Lower lobe of right lung (tissue), 2 donors: Measurements from ENCODE around the gene SPATA31C2. TPM values are rescaled to one million over a fixed set of nuclear protein-coding genes. Genes with fewer than 3 reads are reported as not detected.

ENCODE experiments used
- ATAC-seq, 2 donors: fragments of 200-7000 bp; cut with Tn5 transposase; one replicate each; pipeline ENCODE4 v1.9.1; 2020 to 2022; ENCODE audit warnings: mild to moderate bottlenecking in 2 of 2, moderate library complexity in 2 of 2
- DNase-seq: peaks from one replicate; pipeline ENCODE4 v3.0.0-alpha.2; 2020
- H3K27ac ChIP-seq: fragments of 200-600 bp; one replicate; pipeline ENCODE4 v1.8.0; 2022
- H3K27me3 ChIP-seq: fragments of 200-600 bp; one replicate; pipeline ENCODE4 v1.8.0; 2022; ENCODE audit warnings: low read depth
- H3K36me3 ChIP-seq: fragments of 200-600 bp; one replicate; pipeline ENCODE4 v1.8.0; 2022; ENCODE audit warnings: mild to moderate bottlenecking
- H3K4me1 ChIP-seq: fragments of 200-600 bp; one replicate; pipeline ENCODE4 v1.8.0; 2022
- H3K4me3 ChIP-seq: fragments of 200-600 bp; one replicate; pipeline ENCODE4 v1.8.0; 2022; ENCODE audit warnings: mild to moderate bottlenecking
- H3K9me3 ChIP-seq: fragments of 200-600 bp; one replicate; pipeline ENCODE4 v1.8.0; 2022
- intact Hi-C: fragments of 100-400 bp; cut with DNase I; formaldehyde crosslinking; loops from one replicate; pipeline ENCODE4 v1.11.0; 2022
- total RNA-seq: library from RNA; stranded (reverse); fragmentation: NEBNext Ultra II Directional; extraction: Animal tissue kit (Norgen Biotek cat#: 25700); gene quantifications from one replicate; pipeline ENCODE4 v1.2.1, GENCODE V29; 2021
- TF ChIP-seq, protein P1 (sequence below): fragments of 200-600 bp; IDR thresholded peaks from one replicate; pipeline ENCODE4 v1.8.0; 2022; ENCODE audit warnings: antibody characterized with exemption, mild to moderate bottlenecking
- donor health status: DM: no; HTN: yes; CAD: no; lungs with severe emphysema.

The SPATA31C2 gene
- total RNA-seq, 1 donor from 2014 or later, result not detected

DNA sequence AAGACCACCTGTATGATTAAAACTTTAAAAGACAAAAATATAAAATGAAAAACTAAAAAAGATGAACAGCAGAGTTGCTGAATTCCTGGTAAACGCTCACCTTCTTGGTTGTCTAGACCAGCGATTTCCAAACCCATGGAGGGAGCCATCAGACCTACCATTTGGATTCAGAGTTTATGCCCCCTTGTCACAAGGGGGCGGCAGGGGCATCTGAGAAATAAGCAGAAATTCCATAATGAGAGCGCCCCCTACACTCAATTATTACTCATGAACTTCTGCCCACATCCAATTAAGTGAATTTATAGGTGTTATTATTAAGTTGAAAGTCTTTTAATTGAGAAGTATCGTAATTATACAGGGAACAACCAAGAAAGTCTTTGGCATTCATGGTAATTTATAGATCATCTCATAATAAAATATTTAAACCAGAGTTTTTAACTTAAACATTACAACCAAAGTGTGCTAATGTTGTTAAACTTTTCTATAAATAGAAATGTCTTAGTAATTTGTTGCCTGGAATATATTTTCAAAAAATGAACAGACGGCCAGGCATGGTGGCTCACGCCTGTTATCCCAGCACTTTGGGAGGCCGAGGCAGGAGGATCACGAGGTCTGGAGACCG lies 35.2 kb upstream of the SPATA31C2 start:
- Histone ChIP-seq H3K4me3 (no peak overlapping the region), H3K27ac (no peak overlapping the region), H3K27me3 (no peaks in the 10 kb centered on the region), H3K36me3 (no peaks in the 10 kb centered on the region), H3K9me3 (no peaks in the 10 kb centered on the region), H3K4me1 (no peaks in the 10 kb centered on the region)
- TF ChIP-seq, protein P1, sequence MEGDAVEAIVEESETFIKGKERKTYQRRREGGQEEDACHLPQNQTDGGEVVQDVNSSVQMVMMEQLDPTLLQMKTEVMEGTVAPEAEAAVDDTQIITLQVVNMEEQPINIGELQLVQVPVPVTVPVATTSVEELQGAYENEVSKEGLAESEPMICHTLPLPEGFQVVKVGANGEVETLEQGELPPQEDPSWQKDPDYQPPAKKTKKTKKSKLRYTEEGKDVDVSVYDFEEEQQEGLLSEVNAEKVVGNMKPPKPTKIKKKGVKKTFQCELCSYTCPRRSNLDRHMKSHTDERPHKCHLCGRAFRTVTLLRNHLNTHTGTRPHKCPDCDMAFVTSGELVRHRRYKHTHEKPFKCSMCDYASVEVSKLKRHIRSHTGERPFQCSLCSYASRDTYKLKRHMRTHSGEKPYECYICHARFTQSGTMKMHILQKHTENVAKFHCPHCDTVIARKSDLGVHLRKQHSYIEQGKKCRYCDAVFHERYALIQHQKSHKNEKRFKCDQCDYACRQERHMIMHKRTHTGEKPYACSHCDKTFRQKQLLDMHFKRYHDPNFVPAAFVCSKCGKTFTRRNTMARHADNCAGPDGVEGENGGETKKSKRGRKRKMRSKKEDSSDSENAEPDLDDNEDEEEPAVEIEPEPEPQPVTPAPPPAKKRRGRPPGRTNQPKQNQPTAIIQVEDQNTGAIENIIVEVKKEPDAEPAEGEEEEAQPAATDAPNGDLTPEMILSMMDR, result peak; percentile 65
- ATAC-seq (peak; percentile 54 to 64), DNase-seq (no peak)
- intact Hi-C loops, result no loop called here

DNA sequence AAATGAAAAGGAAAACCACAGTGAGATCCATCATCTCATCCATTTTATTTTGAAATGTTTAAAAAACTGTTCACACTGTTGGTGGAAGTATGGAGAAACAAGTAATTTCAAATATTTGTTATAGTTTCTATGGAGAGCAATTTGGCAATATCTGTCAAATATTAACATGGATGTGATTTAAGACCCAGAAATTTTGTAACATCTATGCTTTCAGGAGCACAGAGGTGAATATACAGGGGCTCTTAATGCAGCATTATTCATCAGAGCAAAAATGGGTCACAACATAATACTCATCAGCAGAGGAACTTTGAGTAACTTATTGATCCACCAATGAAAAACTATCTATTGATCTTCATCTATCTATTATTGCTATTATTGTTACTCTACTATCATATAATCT lies 31.4 kb upstream of the SPATA31C2 start:
- Histone ChIP-seq H3K4me1 (no peaks in the 10 kb centered on the region), H3K27me3 (no peaks in the 10 kb centered on the region), H3K36me3 (no peaks in the 10 kb centered on the region), H3K9me3 (no peaks in the 10 kb centered on the region), H3K4me3 (no peak overlapping the region), H3K27ac (no peak overlapping the region)
- TF ChIP-seq, protein P1, result no peak
- ATAC-seq, result no peak
- intact Hi-C loops, result no loop called here
- DNase-seq, result no peak

GRCh38 chr9:88168564-88168963 lies 30.3 kb upstream of the SPATA31C2 start:
- Histone ChIP-seq H3K4me1 (no peaks in the 10 kb centered on the region), H3K27me3 (no peaks in the 10 kb centered on the region), H3K9me3 (no peaks in the 10 kb centered on the region), H3K36me3 (no peaks in the 10 kb centered on the region), H3K27ac (no peak overlapping the region), H3K4me3 (no peak overlapping the region)
- TF ChIP-seq, protein P1, result no peak
- intact Hi-C loops, result no loop called here
- no peak for ATAC-seq
- no peak for DNase-seq

DNA sequence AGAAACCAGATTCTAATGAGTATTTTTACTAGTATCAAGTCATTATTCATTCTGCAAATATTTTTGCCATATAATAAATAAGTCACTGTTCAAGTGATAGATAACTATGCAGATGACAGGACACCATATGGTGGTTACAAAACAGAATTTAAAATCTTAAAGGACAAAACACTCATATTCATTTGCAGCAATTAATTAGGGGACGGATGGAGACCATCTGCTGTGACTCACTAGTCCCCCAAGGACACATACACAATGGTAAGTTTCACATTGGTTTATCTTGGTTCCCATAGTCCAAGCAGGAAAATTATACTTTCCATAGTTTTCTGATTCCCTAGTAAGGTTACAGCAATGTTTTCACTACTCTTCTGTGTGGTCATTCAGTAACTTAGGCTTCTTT lies 28.4 kb upstream of the SPATA31C2 start:
- H3K36me3 ChIP-seq, result no peaks in the 10 kb centered on the region
- no peak for DNase-seq
- H3K27ac ChIP-seq, result no peak overlapping the region
- H3K9me3 ChIP-seq, result no peaks in the 10 kb centered on the region
- no peak overlapping the region for H3K4me3 ChIP-seq
- H3K27me3 ChIP-seq, result no peaks in the 10 kb centered on the region
- ATAC-seq, result no peak
- TF ChIP-seq, protein P1, result no peak
- H3K4me1 ChIP-seq, result no peaks in the 10 kb centered on the region
- intact Hi-C loops, result no loop called here

- Histone ChIP-seq H3K4me1 (no peaks in the 10 kb centered on the region), H3K36me3 (no peaks in the 10 kb centered on the region), H3K27me3 (no peaks in the 10 kb centered on the region), H3K9me3 (no peaks in the 10 kb centered on the region), H3K4me3 (no peak overlapping the region), H3K27ac (no peak overlapping the region)
- intact Hi-C loops, result no loop called here
- ATAC-seq (no peak), DNase-seq (no peak)
- TF ChIP-seq, protein P1, result no peak
Measured at GRCh38 chr9:88164850-88165249, 26.6 kb upstream of the SPATA31C2 start.

GRCh38 chr9:88161144-88161543 lies 22.9 kb upstream of the SPATA31C2 start:
- no peak overlapping the region for H3K27ac ChIP-seq
- H3K4me1 ChIP-seq, result no peaks in the 10 kb centered on the region
- TF ChIP-seq, protein P1, result no peak
- DNase-seq, result no peak
- intact Hi-C loops, result no loop called here
- no peaks in the 10 kb centered on the region for H3K36me3 ChIP-seq
- no peak overlapping the region for H3K4me3 ChIP-seq
- no peaks in the 10 kb centered on the region for H3K9me3 ChIP-seq
- ATAC-seq, result no peak
- H3K27me3 ChIP-seq, result no peaks in the 10 kb centered on the region
